Activated T-helper 1 cell treated with anti-CD3 and anti-CD28 coated beads, Interleukin-12 subunit alpha, Interleukin-12 subunit beta, Interleukin-2, Interleukin-4 antibody, amounts not matched to agents 30 ng/mL and 10 ng/mL and 1 ng/mL, durations not matched to agents 14 hours and 24 hours and 36 hours (primary cell): ENCODE data around the gene HLA-DQB1. TPM values are rescaled to one million over a fixed set of nuclear protein-coding genes. Genes with fewer than 3 reads are reported as not detected.
A peak's percentile ranks its signal among the peaks of the same experiment; 100 is the strongest.
"Not testable (repeated sequence)": the region's sequence is repeated elsewhere in the genome, so short reads cannot be mapped to it uniquely, and the experiment has no call there.

ENCODE experiments used
- DNase-seq: peaks from one replicate; pipeline ENCODE4 v3.0.0; 2021; ENCODE audit warnings: low spot score
- H3K27ac Mint-ChIP-seq: one replicate; pipeline ENCODE4 v1.8.0; 2021; ENCODE audit warnings: mild to moderate bottlenecking, mixed read lengths
- H3K27me3 Mint-ChIP-seq: one replicate; pipeline ENCODE4 v1.8.0; 2022; ENCODE audit warnings: mild to moderate bottlenecking, moderate library complexity, mixed read lengths; ENCODE audit not compliant: insufficient read depth
- H3K36me3 Mint-ChIP-seq: one replicate; pipeline ENCODE4 v1.8.0; 2021; ENCODE audit warnings: low read depth, mixed read lengths
- H3K4me1 Mint-ChIP-seq: one replicate; pipeline ENCODE4 v1.8.0; 2021; ENCODE audit warnings: low read depth, mixed read lengths
- H3K4me3 Mint-ChIP-seq: one replicate; pipeline ENCODE4 v1.8.0; 2021; ENCODE audit warnings: mild to moderate bottlenecking, moderate library complexity, mixed read lengths
- H3K9me3 Mint-ChIP-seq: one replicate; pipeline ENCODE4 v1.8.0; 2021; ENCODE audit warnings: mixed read lengths
- intact Hi-C: fragments of 100-400 bp; cut with micrococcal nuclease; formaldehyde crosslinking; loops from one replicate; pipeline ENCODE4 v1.15.1; 2024
- total RNA-seq: library from RNA; stranded (reverse); gene quantifications from 2 replicates; pipeline ENCODE4 v1.2.3, GENCODE V29; 2022

Gene HLA-DQB1
- total RNA-seq, 1 donor from 2014 or later, result 4.7 TPM

- intact Hi-C loops, result no loop called here
- Mint-ChIP-seq H3K27me3 (peaks cover 9% of the 10 kb centered on the region), H3K4me3 (no peak overlapping the region), H3K36me3 (peaks cover 7% of the 10 kb centered on the region), H3K4me1 (peaks cover 33% of the 10 kb centered on the region), H3K27ac (no peak overlapping the region), H3K9me3 (peaks cover 7% of the 10 kb centered on the region)
- DNase-seq, result no peak
Measured at GRCh38 chr6:32658268-32658897, 8.1 kb downstream of the HLA-DQB1 start.

GRCh38 chr6:32657819-32658218 lies 8.6 kb downstream of the HLA-DQB1 start:
- H3K4me1 Mint-ChIP-seq, result peaks cover 33% of the 10 kb centered on the region
- H3K4me3 Mint-ChIP-seq, DNase-seq, intact Hi-C loops, H3K27me3 Mint-ChIP-seq, H3K9me3 Mint-ChIP-seq, H3K36me3 Mint-ChIP-seq, H3K27ac Mint-ChIP-seq: not testable (repeated sequence)

- peaks cover 33% of the 10 kb centered on the region for H3K4me1 Mint-ChIP-seq
- H3K36me3 Mint-ChIP-seq, H3K27me3 Mint-ChIP-seq, H3K4me3 Mint-ChIP-seq, DNase-seq, intact Hi-C loops, H3K9me3 Mint-ChIP-seq, H3K27ac Mint-ChIP-seq: not testable (repeated sequence)
Measured at GRCh38 chr6:32657329-32657728, 9.1 kb downstream of the HLA-DQB1 start.

GRCh38 chr6:32655203-32655710 lies 11.2 kb downstream of the HLA-DQB1 start:
- H3K27me3 Mint-ChIP-seq, result peaks cover 5% of the 10 kb centered on the region
- DNase-seq, result no peak
- H3K4me1 Mint-ChIP-seq, result peaks cover 26% of the 10 kb centered on the region
- intact Hi-C loops, result no loop called here
- no peak overlapping the region for H3K27ac Mint-ChIP-seq
- peaks cover 7% of the 10 kb centered on the region for H3K9me3 Mint-ChIP-seq
- H3K4me3 Mint-ChIP-seq, result no peak overlapping the region
- H3K36me3 Mint-ChIP-seq, result peaks cover 4% of the 10 kb centered on the region

- Mint-ChIP-seq H3K4me1 (peaks cover 27% of the 10 kb centered on the region), H3K36me3 (peaks cover 10% of the 10 kb centered on the region), H3K9me3 (no peaks in the 10 kb centered on the region), H3K27me3 (peaks cover 2% of the 10 kb centered on the region), H3K27ac (no peak overlapping the region), H3K4me3 (no peak overlapping the region)
- intact Hi-C loops, result no loop called here
- DNase-seq, result no peak
Measured at GRCh38 chr6:32645047-32645703, 21.3 kb downstream of the HLA-DQB1 start.

GRCh38 chr6:32643904-32644303 lies 22.6 kb downstream of the HLA-DQB1 start:
- H3K9me3 Mint-ChIP-seq, result no peaks in the 10 kb centered on the region
- peaks cover 2% of the 10 kb centered on the region for H3K27me3 Mint-ChIP-seq
- no peak overlapping the region for H3K4me3 Mint-ChIP-seq
- peaks cover 11% of the 10 kb centered on the region for H3K36me3 Mint-ChIP-seq
- peaks cover 36% of the 10 kb centered on the region for H3K4me1 Mint-ChIP-seq
- intact Hi-C loops, result no loop called here
- H3K27ac Mint-ChIP-seq, result no peak overlapping the region
- no peak for DNase-seq

- Mint-ChIP-seq H3K4me1 (peaks cover 36% of the 10 kb centered on the region), H3K4me3 (no peak overlapping the region), H3K36me3 (peaks cover 11% of the 10 kb centered on the region), H3K9me3 (no peaks in the 10 kb centered on the region), H3K27ac (no peak overlapping the region), H3K27me3 (peaks cover 2% of the 10 kb centered on the region)
- DNase-seq, result no peak
- intact Hi-C loops, result no loop called here
Measured at GRCh38 chr6:32642720-32643106, 23.7 kb downstream of the HLA-DQB1 start.

- H3K27me3 Mint-ChIP-seq, H3K9me3 Mint-ChIP-seq, H3K4me3 Mint-ChIP-seq, DNase-seq, intact Hi-C loops: not testable (repeated sequence)
- Mint-ChIP-seq H3K36me3 (peaks cover 11% of the 10 kb centered on the region), H3K4me1 (peaks cover 41% of the 10 kb centered on the region), H3K27ac (peak overlapping the region; percentile 16)
Measured at GRCh38 chr6:32641785-32642719, 24.4 kb downstream of the HLA-DQB1 start.

GRCh38 chr6:32641122-32641521 lies 25.3 kb downstream of the HLA-DQB1 start:
- intact Hi-C loops, result no loop called here
- H3K27me3 Mint-ChIP-seq, result peaks cover 4% of the 10 kb centered on the region
- no peak overlapping the region for H3K27ac Mint-ChIP-seq
- peaks cover 9% of the 10 kb centered on the region for H3K36me3 Mint-ChIP-seq
- DNase-seq, result no peak
- peaks cover 44% of the 10 kb centered on the region for H3K4me1 Mint-ChIP-seq
- H3K9me3 Mint-ChIP-seq, result no peaks in the 10 kb centered on the region
- H3K4me3 Mint-ChIP-seq, result no peak overlapping the region

GRCh38 chr6:32639440-32640394 lies 26.7 kb downstream of the HLA-DQB1 start:
- H3K9me3 Mint-ChIP-seq, result no peaks in the 10 kb centered on the region
- peaks cover 44% of the 10 kb centered on the region for H3K4me1 Mint-ChIP-seq
- peaks cover 6% of the 10 kb centered on the region for H3K36me3 Mint-ChIP-seq
- H3K27ac Mint-ChIP-seq, result no peak overlapping the region
- intact Hi-C loops, result loop anchor here (5.0 kb wide), 1 partner anchor 103 kb away; the partner anchor contains the start of gene HLA-DQA2
- H3K4me3 Mint-ChIP-seq, result peak overlapping the region; percentile 6
- no peak for DNase-seq
- H3K27me3 Mint-ChIP-seq, result peaks cover 14% of the 10 kb centered on the region

- no peak overlapping the region for H3K27ac Mint-ChIP-seq
- H3K27me3 Mint-ChIP-seq, result peaks cover 16% of the 10 kb centered on the region
Measured at GRCh38 chr6:32638532-32639219, 27.8 kb downstream of the HLA-DQB1 start.

More at GRCh38 chr6:32638532-32639219, 27.8 kb downstream of the HLA-DQB1 start:
- H3K4me1 Mint-ChIP-seq, result peaks cover 52% of the 10 kb centered on the region
- DNase-seq, result no peak
- H3K4me3 Mint-ChIP-seq, result no peak overlapping the region
- peaks cover 6% of the 10 kb centered on the region for H3K36me3 Mint-ChIP-seq
- H3K9me3 Mint-ChIP-seq, result no peaks in the 10 kb centered on the region
- intact Hi-C loops, result loop anchor here (5.0 kb wide), 1 partner anchor 104 kb away; the partner anchor contains the start of gene HLA-DQA2
